IMR-90 (cell line): ENCODE data around the gene CASKIN1. TPM values are rescaled to one million over a fixed set of nuclear protein-coding genes. Genes with fewer than 3 reads are reported as not detected.

Experiments used
- ATAC-seq: fragments of 200-7000 bp; cut with Tn5 transposase; 2 replicates; pipeline ENCODE4 v1.9.1; 2020; ENCODE audit warnings: low read depth, mild to moderate bottlenecking, moderate library complexity
- BruUV-seq: library from RNA; stranded (reverse); fragments of 400-500 nt; replicated peaks from 2 replicates; lab custom pipeline; 2021; lab: Mats Ljungman, UMichigan
- CTCF ChIA-PET: fragments of 300-600 bp; formaldehyde crosslinking; extraction: SDS; loops from one replicate; lab custom pipeline; 2021; ENCODE audit warnings: antibody characterized with exemption; lab: Yijun Ruan, JAX
- POLR2A ChIA-PET: fragments of 300-600 bp; sonication (Branson Sonifier 250); formaldehyde crosslinking; loops from one replicate; lab custom pipeline; 2022; ENCODE audit warnings: antibody characterized with exemption; ENCODE audit not compliant: unreplicated experiment; lab: Charles Lee
- DNase-seq: peaks from one replicate; pipeline ENCODE4 v3.0.0; 2013
- H2AFZ ChIP-seq: replicated peaks from 2 replicates; pipeline ENCODE3; 2013; ENCODE audit warnings: low read length, mild to moderate bottlenecking; ENCODE audit not compliant: poor library complexity
- H2AK5ac ChIP-seq: 2 replicates; pipeline ENCODE4 v1.6.1; 2013; ENCODE audit warnings: low read depth, low read length, inconsistent platforms
- H2AK9ac ChIP-seq: replicated peaks from 2 replicates; pipeline ENCODE3; 2013; ENCODE audit warnings: mild to moderate bottlenecking, low read depth, low read length, moderate library complexity; ENCODE audit not compliant: poor library complexity
- H2BK120ac ChIP-seq: 2 replicates; pipeline ENCODE4 v1.6.1; 2013; ENCODE audit warnings: low read depth, low read length, inconsistent platforms
- H2BK15ac ChIP-seq: 3 replicates; pipeline ENCODE4 v1.6.1; 2013; ENCODE audit warnings: low read depth, low read length, inconsistent platforms
- H2BK20ac ChIP-seq: 2 replicates; pipeline ENCODE4 v1.6.1; 2013; ENCODE audit warnings: low read depth, mild to moderate bottlenecking, inconsistent platforms, low read length, moderate library complexity
- H2BK5ac ChIP-seq: 2 replicates; pipeline ENCODE4 v1.6.1; 2013; ENCODE audit warnings: mild to moderate bottlenecking, low read depth, low read length, inconsistent platforms; ENCODE audit not compliant: poor library complexity, severe bottlenecking
- H3K14ac ChIP-seq: replicated peaks from 2 replicates; pipeline ENCODE4 v1.6.1; 2013; ENCODE audit warnings: low read depth, low read length, inconsistent platforms
- H3K18ac ChIP-seq: 2 replicates; pipeline ENCODE4 v1.6.1; 2013; ENCODE audit warnings: low read depth, low read length, control low read depth
- H3K23ac ChIP-seq: 2 replicates; pipeline ENCODE4 v1.6.1; 2013; ENCODE audit warnings: low read depth, low read length, inconsistent platforms
- H3K27ac ChIP-seq: 2 replicates; pipeline ENCODE4 v1.5.1; 2013; ENCODE audit warnings: mild to moderate bottlenecking, control low read depth, low read length; ENCODE audit not compliant: insufficient read depth
- H3K27me3 ChIP-seq: 2 replicates; pipeline ENCODE4 v1.6.1; 2013; ENCODE audit warnings: low read length; ENCODE audit not compliant: control insufficient read depth, insufficient read depth
- H3K36me3 ChIP-seq: 2 replicates; pipeline ENCODE4 v1.6.1; 2013; ENCODE audit warnings: low read length, mixed read lengths; ENCODE audit not compliant: control insufficient read depth, insufficient read depth
- H3K4ac ChIP-seq: 2 replicates; pipeline ENCODE4 v1.6.1; 2013; ENCODE audit warnings: low read depth, low read length, inconsistent platforms
- H3K4me1 ChIP-seq: 2 replicates; pipeline ENCODE4 v1.6.1; 2013; ENCODE audit warnings: low read length, mixed read lengths; ENCODE audit not compliant: control insufficient read depth, insufficient read depth
- H3K4me2 ChIP-seq: 2 replicates; pipeline ENCODE4 v1.6.1; 2013; ENCODE audit warnings: low read depth, mild to moderate bottlenecking, control low read depth, low read length, moderate library complexity
- H3K4me3 ChIP-seq: 2 replicates; pipeline ENCODE4 v1.5.1; 2013; ENCODE audit warnings: low read depth, mild to moderate bottlenecking, control low read depth, low read length, moderate library complexity; ENCODE audit not compliant: insufficient read depth
- H3K56ac ChIP-seq: 2 replicates; pipeline ENCODE4 v1.6.1; 2013; ENCODE audit warnings: low read length, inconsistent platforms; ENCODE audit not compliant: insufficient read depth; ENCODE audit errors: extremely low read depth
- H3K79me1 ChIP-seq, 2 experiments: 2 replicates each; pipeline ENCODE4 v1.6.1; 2013; ENCODE audit warnings: low read length in 2 of 2, inconsistent platforms in 1 of 2, low read depth in 1 of 2
- H3K9ac ChIP-seq: 2 replicates; pipeline ENCODE4 v1.6.1; 2013; ENCODE audit warnings: low read depth, low read length, control low read depth
- H3K9me1 ChIP-seq: 2 replicates; pipeline ENCODE4 v1.6.1; 2013; ENCODE audit warnings: low read length, inconsistent platforms; ENCODE audit not compliant: insufficient read depth
- H3K9me3 ChIP-seq: 2 replicates; pipeline ENCODE4 v1.6.1; 2013; ENCODE audit warnings: low read length; ENCODE audit not compliant: control insufficient read depth, insufficient read depth
- H4K20me1 ChIP-seq: 2 replicates; pipeline ENCODE4 v1.6.1; 2013; ENCODE audit warnings: low read length, inconsistent platforms; ENCODE audit not compliant: insufficient read depth
- H4K5ac ChIP-seq: 2 replicates; pipeline ENCODE4 v1.6.1; 2013; ENCODE audit warnings: mild to moderate bottlenecking, low read depth, low read length, control low read depth
- H4K8ac ChIP-seq, 2 experiments: 2 replicates each; pipeline ENCODE4 v1.6.1; 2013; ENCODE audit warnings: low read depth in 2 of 2, low read length in 2 of 2, control low read depth in 1 of 2, inconsistent platforms in 1 of 2
- H4K91ac ChIP-seq: 2 replicates; pipeline ENCODE4 v1.6.1; 2013; ENCODE audit warnings: low read depth, low read length, inconsistent platforms; ENCODE audit not compliant: insufficient read depth
- MAFK ChIP-seq: IDR thresholded peaks from 2 replicates; pipeline ENCODE4 v1.6.1; 2012; ENCODE audit warnings: low read depth, low read length, improper control_type of control experiment
- RCOR1 ChIP-seq: IDR thresholded peaks from 2 replicates; pipeline ENCODE4 v1.6.1; 2012; ENCODE audit warnings: mild to moderate bottlenecking, low read length, improper control_type of control experiment; ENCODE audit not compliant: insufficient replicate concordance
- SMC3 ChIP-seq: fragments of 150-350 bp; IDR thresholded peaks from 2 replicates; pipeline ENCODE4 v1.6.1; 2016; ENCODE audit warnings: low read depth, mild to moderate bottlenecking, antibody characterized with exemption, low read length, moderate library complexity
- USF2 ChIP-seq: fragments of 150-350 bp; IDR thresholded peaks from 2 replicates; pipeline ENCODE4 v1.6.1; 2017; ENCODE audit warnings: mild to moderate bottlenecking, antibody characterized with exemption, low read length, low read depth
- WGBS, 2 experiments: methylation state at CpG; one replicate each; pipeline versions ENCODE4 v1.1.5 to v1.1.7; 2013; ENCODE audit warnings: missing lambda C conversion rate in 2 of 2; ENCODE audit not compliant: insufficient read length in 1 of 2; ENCODE audit errors: extremely low coverage in 2 of 2; 5-methylcytosine and 5-hydroxymethylcytosine counted together
- dilution Hi-C: fragments of 300-500 bp; cut with HindIII; formaldehyde crosslinking; loops from one replicate; pipeline ENCODE4 v1.14.3; 2018; ENCODE audit warnings: low sequenced_read_pairs; ENCODE audit not compliant: unreplicated experiment
- in situ Hi-C: fragments of 300-500 bp; cut with MboI; formaldehyde crosslinking; loops from 3 replicates; pipeline ENCODE4 v1.14.3; 2019; ENCODE audit warnings: low sequenced_read_pairs, inconsistent platforms, mixed read lengths
- intact Hi-C: fragments of 100-400 bp; cut with micrococcal nuclease; formaldehyde crosslinking; loops from 2 replicates; pipeline ENCODE4 v1.10.0; 2022
- polyA plus RNA-seq, 3 experiments: library from polyadenylated mRNA; depleted of rRNA; stranded (reverse); fragments of >200 nt; gene quantifications; 2 replicates each; pipeline ENCODE4 v1.2.3, GENCODE V29; 2012; ENCODE audit warnings: low replicate concordance in 1 of 3
- total RNA-seq: library from RNA; depleted of rRNA; stranded (reverse); fragments of >200 nt; gene quantifications from 2 replicates; pipeline ENCODE4 v1.2.3, GENCODE V29; 2012
- TF ChIP-seq, protein P1 (sequence below): fragments of 150-350 bp; IDR thresholded peaks from 2 replicates; pipeline ENCODE4 v1.6.1; 2016; ENCODE audit warnings: low read depth, mild to moderate bottlenecking, low read length, moderate library complexity, borderline replicate concordance

CASKIN1 gene
- total and polyA plus RNA-seq, 2 of the 4 experiments (the other 2 are of a cell fraction), result 0.05 TPM; not detected in 1

DNA sequence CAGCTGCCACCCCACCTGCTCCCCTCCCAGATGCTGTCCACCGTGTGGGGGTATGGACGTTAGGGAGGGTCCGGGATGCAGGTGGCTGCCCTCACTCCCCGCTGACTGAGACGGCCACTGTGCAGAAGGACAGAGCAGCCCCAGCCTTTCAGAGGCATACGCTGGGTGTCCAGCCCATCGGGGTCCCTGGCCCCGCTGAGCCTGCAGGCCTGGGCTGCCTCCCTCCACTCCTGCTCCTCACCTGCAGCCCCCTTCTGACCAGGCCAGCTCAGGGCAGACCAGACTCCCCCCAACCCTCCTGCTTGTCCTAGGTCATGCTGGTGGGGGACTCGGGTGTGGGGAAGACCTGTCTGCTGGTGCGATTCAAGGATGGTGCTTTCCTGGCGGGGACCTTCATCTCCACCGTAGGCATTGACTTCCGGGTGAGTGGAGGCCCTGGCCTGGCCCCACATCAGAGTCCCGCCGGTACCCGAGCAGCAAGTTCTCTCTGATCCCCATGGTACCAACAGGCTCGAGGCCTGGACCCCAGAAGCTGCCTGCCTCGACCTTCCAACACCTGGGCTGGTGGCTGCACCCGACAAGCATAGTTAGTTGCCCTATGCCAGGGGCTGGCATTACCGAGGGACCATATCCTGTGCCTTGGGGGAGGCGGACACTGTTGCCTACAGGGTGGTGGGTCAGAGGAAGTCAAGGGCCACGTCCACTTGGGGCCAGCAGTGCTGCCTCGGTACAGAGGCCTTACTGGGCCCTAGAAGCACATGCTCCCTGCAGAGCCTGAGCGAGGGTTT lies 46.6 kb downstream of the CASKIN1 start:
- in situ Hi-C loops, result no loop called here
- DNase-seq, result no peak

More for the DNA sequence above, 46.6 kb downstream of the CASKIN1 start:
- Histone ChIP-seq H3K79me1 (peaks cover 11 to 60% of the 10 kb centered on the region in 2 experiments; a peak in 3 of 4 replicates), H3K18ac (no peak overlapping the region), H2AK5ac (no peak overlapping the region), H4K8ac (no peak overlapping the region), H2BK20ac (no peak overlapping the region), H3K14ac (no peak overlapping the region), H3K27me3 (no peaks in the 10 kb centered on the region), H3K23ac (peak overlapping the region; percentile 73; the same call in 1 of the 2 replicates), H3K36me3 (peaks cover 32% of the 10 kb centered on the region), H2BK5ac (no peak overlapping the region), H3K56ac (no peak overlapping the region), H2BK120ac (no peak overlapping the region), H3K4me1 (peaks cover 40% of the 10 kb centered on the region), H3K4me3 (no peak overlapping the region), H2AK9ac (peak overlapping the region; percentile 18), H2BK15ac (no peak overlapping the region), H3K4ac (peak overlapping the region; percentile 17; the same call in 1 of the 2 replicates), H4K5ac (no peak overlapping the region), H3K4me2 (peak overlapping the region; percentile 18; the same call in 1 of the 2 replicates), H3K9ac (no peak overlapping the region), H3K9me1 (peaks cover 10% of the 10 kb centered on the region), H4K20me1 (peaks cover 72% of the 10 kb centered on the region), H3K9me3 (no peaks in the 10 kb centered on the region), H3K27ac (no peak overlapping the region), H4K91ac (no peak overlapping the region), H2AFZ (no peak overlapping the region)
- ChIA-PET CTCF (no interaction called here), POLR2A (no interaction called here)
- no TSS peak for BruUV-seq
- ATAC-seq, result no peak
- WGBS, 2 experiments, result 48% methylated on average over 5 of the region's 24 CpGs; no CpG with 5 or more reads in 1 of the 2 experiments
- no peak for TF ChIP-seq USF2
- no peak for TF ChIP-seq SMC3
- TF ChIP-seq RCOR1, result no peak
- no peak for TF ChIP-seq MAFK
- TF ChIP-seq, protein P1, sequence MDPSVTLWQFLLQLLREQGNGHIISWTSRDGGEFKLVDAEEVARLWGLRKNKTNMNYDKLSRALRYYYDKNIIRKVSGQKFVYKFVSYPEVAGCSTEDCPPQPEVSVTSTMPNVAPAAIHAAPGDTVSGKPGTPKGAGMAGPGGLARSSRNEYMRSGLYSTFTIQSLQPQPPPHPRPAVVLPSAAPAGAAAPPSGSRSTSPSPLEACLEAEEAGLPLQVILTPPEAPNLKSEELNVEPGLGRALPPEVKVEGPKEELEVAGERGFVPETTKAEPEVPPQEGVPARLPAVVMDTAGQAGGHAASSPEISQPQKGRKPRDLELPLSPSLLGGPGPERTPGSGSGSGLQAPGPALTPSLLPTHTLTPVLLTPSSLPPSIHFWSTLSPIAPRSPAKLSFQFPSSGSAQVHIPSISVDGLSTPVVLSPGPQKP, result no peak
- intact Hi-C loops (no loop called here), dilution Hi-C loops (no loop called here)
